ENCODE data around the gene PNMA8A.

DNA sequence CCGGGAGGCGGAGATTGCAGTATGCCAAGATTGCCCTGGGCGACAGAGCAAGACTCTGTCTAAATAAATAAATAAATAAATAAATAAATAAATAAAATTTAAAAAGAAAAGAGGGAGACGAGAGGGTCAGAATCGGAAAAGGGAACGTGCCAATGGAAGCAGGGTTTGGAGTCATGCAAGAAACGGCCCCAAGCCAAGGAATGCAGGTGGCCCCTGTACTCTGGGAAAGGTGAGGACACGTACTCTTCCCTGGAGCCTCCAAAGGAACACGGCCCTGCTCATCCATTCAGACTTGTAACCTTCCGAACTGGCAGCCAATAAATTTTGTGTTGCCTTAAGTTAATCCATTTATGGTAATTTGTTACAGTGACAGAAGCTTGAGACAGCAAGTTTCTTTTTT lies 22.8 kb downstream of the PNMA8A start:
- TF ChIP-seq PAX5 (IDR thresholded peaks at IDR 0.05; ENCODE audit: insufficient read depth, low read length, severe bottlenecking) (no peak), POLR2A (IDR thresholded peaks at IDR 0.05; ENCODE audit: low read depth, low read length) (no peak), TAF1 (IDR thresholded peaks at IDR 0.05; ENCODE audit: low read depth, low read length) (no peak), POLR2AphosphoS5 (IDR thresholded peaks at IDR 0.05; ENCODE audit: low read depth, low read length) (no peak), POU2F2 (IDR thresholded peaks at IDR 0.05; ENCODE audit: low read depth, low read length) (no peak), SPI1 (IDR thresholded peaks at IDR 0.05; ENCODE audit: low read depth, low read length) (no peak)

Data from GM12891 (cell line).